ENCODE data around the gene UQCRH.

DNA sequence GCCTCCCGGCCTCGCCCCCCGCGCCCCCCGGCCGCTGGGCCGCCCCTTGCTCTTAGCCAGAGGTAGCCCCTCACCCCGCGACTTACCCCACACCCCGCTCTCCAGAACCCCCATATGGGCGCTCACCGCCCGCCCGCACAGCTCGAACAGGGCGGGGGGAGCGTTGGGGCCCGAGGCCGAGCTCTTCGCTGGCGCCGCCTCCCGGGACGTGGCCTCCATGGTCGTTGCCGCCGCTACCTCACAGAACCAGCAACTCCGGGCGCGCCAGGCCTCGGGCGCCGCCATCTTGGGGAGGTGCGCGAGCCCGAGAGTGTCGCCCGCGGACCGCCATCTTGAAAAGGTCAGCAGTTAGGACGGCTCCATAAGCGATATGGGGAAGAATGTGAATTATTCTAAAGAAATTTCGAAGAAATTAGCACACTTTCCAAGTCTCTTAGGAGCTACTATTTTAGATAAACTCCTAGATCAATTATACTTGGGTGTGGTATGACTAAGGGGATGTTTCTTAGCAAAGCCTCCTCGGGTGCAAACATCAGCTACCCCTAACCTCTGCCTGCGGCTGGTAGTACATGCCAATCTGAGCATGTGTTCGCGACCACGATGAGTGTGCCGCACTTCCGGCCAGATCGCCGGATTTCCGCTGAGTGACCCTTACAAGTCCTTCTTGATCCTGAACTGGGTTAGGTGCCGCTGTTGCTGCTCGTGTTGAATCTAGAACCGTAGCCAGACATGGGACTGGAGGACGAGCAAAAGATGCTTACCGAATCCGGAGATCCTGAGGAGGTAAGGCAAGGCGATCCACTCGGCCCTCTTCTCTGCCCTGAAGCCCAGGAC, at the start of gene UQCRH, which contains the start of gene LRRC41:
- TF ChIP-seq CTCF (IDR thresholded peaks at IDR 0.05 in 8 of 11, conservative IDR thresholded peaks at IDR 0.05 in 3 of 11) (peak in 4 of 11 experiments; percentile 16 to 42 (median 23)), POLR2AphosphoS5 (IDR thresholded peaks at IDR 0.05) (peak; percentile 98 to 100 (median 100))
